IPS DF 4.7 (cell line): ENCODE measurements around the gene KLHL29.

Experiments used
- DNase-seq: peaks from one replicate; pipeline ENCODE4 v3.0.0-alpha.2; 2013; ENCODE audit warnings: low spot score; ENCODE audit errors: extremely low read depth

KLHL29 gene

GRCh38 chr2:23651187-23652080, 266.5 kb downstream of the KLHL29 start:
- no peak for DNase-seq

GRCh38 chr2:23653326-23653725, 268.3 kb downstream of the KLHL29 start:
- no peak for DNase-seq

- no peak for DNase-seq
Observed at GRCh38 chr2:23654756-23655155, 269.8 kb downstream of the KLHL29 start.

GRCh38 chr2:23655934-23656596, 271.1 kb downstream of the KLHL29 start:
- no peak for DNase-seq

GRCh38 chr2:23656597-23656973, 271.6 kb downstream of the KLHL29 start:
- DNase-seq = no peak

- DNase-seq = no peak
Observed at GRCh38 chr2:23657371-23657770, 272.4 kb downstream of the KLHL29 start.

GRCh38 chr2:23657934-23658333, 273.0 kb downstream of the KLHL29 start:
- no peak for DNase-seq

GRCh38 chr2:23658466-23658942, 273.5 kb downstream of the KLHL29 start:
- DNase-seq = no peak

- DNase-seq = no peak
Observed at GRCh38 chr2:23659328-23659727, 274.3 kb downstream of the KLHL29 start.

- DNase-seq = no peak
Observed at GRCh38 chr2:23659773-23660172, 274.8 kb downstream of the KLHL29 start.

- no peak for DNase-seq
Observed at GRCh38 chr2:23660237-23660636, 275.3 kb downstream of the KLHL29 start.

- no peak for DNase-seq
Observed at GRCh38 chr2:23661276-23662050, 276.5 kb downstream of the KLHL29 start.

- no peak for DNase-seq
Observed at GRCh38 chr2:23662466-23662865, 277.5 kb downstream of the KLHL29 start.

GRCh38 chr2:23662941-23663920, 278.3 kb downstream of the KLHL29 start:
- no peak for DNase-seq

- no peak for DNase-seq
Observed at GRCh38 chr2:23664066-23664788, 279.2 kb downstream of the KLHL29 start.

- DNase-seq = no peak
Observed at GRCh38 chr2:23666241-23666979, 281.4 kb downstream of the KLHL29 start.

- DNase-seq = no peak
Observed at GRCh38 chr2:23666980-23667357, 282.0 kb downstream of the KLHL29 start.

GRCh38 chr2:23668756-23669304, 283.9 kb downstream of the KLHL29 start:
- no peak for DNase-seq
